GM21515 (cell line): ENCODE measurements around the gene CFAP77.
"Not testable (repeated sequence)": the region's sequence is repeated elsewhere in the genome, so short reads cannot be mapped to it uniquely, and the experiment has no call there.

Experiments
- ATAC-seq: cut with Tn5 transposase; IDR thresholded peaks from one replicate; pipeline ENCODE4 v1.9.1; 2021; ENCODE audit not compliant: unreplicated experiment

Gene CFAP77

DNA sequence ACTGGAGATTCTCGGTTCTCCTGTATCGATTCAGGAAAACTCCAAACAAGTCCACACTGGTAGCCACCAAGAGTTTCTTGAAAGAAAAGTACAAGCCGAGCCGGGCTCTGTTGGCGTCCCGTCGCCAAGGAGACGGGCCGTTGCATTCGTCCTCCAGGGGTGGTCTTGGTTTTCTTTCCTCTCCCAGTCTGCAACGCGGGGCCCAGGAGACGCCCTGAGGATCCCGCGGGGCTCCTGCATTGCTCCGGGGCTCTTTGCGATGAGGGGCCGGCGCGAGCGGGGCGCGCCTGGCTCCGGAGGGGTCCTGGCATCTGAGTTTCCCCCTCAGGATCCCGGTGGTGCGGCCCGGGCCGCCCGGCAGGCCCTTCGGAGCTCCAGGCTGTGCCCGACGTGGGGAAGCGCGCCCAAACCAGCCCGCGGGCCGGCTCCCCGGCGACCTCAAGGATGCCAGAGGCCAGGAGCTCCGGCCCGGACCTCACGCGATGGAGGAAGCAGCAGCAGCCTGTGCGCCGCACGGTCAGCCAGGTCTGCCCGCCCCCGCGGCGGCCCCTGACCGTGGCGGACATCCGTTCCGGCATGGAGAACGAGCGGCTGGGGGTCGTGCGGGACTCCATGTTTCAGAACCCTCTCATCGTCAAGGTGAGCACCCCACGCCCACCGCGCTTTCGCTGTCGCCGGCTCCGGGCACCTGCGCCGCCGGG lies at the start of gene CFAP77:
CFAP77 (plus strand) TSS at position 384 of the 701 bp plus-strand sequence; CDS start at position 445, 61 bp downstream.
- ATAC-seq: no peak

DNA sequence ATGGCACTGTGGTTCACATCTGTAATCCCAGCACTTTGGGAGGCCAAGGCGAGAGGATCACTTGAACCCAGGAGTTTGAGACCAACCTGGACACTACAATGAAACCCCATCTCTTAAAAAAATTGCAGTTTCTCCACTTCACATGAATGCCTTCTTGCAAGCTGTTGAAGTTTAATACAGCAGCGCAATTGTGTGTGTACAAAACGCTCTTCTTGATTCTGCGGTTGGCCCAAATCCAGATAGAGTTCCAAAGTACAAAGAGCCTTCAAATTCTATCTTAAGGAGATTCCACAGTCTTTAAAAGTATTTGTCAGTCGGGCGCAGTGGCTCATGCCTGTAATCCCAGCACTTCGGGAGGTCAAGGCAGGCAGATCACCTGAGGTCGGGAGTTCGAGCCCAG lies 45.9 kb upstream of the CFAP77 start:
- ATAC-seq: no peak

GRCh38 chr9:132365986-132366385 lies 44.0 kb upstream of the CFAP77 start:
- no peak for ATAC-seq

DNA sequence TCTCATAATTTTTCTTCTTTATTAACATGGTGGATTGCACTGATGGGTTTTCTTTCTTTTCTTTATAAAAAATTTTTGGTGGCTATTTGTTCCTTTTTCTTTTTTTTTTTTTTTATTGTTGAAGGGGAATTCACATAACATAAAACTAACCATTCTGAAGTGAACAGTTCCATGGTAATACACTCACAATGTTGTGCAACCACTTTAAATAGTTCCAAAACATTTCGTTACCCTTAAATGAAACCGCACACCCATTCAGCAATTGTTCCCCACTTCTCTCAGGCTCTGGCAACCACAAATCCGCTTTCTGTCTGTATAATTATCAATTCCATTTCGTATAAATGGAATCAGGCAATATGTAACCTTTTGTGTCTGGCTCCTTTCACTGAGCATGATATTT lies 43.5 kb upstream of the CFAP77 start:
- no peak for ATAC-seq

GRCh38 chr9:132367613-132368313 lies 42.2 kb upstream of the CFAP77 start:
- ATAC-seq: no peak

DNA sequence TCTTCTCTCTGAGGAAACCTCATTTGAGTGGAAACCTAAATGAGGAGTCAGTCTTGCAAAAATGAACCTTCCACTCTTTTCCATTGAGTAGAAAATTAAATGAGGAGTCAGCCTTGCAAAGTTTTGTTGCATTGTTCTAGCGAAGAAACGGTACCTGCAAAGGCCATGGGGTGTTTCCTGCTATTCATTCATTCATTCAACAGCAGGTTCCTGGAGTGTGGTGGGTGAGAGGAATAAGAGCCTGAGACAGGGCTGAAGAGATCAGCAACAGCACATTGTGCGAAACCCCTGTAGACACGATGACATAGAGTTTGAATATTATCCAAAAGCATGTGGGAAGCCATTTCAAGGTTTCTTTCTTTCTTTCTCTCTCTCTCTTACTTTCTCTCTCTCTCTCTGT lies 40.6 kb upstream of the CFAP77 start:
- ATAC-seq: no peak

DNA sequence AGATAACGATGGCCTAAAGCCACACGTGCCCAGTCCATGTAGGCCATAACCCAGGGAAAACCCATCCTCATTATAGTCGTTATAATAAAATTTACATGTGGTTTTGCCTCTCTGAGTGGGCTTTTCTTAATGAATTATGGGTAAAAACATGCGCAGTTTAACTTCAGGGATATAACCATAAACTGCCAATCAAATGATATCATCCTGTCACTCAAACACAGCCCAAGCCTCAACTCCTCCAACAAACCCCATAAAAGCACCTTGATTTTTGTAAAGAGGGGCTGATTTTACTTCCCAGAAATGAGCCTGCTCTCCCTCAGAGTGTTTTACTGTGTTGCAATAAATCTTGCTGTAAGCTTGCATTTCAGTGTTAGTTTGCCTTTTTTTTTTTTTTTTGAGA lies 39.4 kb upstream of the CFAP77 start:
- ATAC-seq: no peak

DNA sequence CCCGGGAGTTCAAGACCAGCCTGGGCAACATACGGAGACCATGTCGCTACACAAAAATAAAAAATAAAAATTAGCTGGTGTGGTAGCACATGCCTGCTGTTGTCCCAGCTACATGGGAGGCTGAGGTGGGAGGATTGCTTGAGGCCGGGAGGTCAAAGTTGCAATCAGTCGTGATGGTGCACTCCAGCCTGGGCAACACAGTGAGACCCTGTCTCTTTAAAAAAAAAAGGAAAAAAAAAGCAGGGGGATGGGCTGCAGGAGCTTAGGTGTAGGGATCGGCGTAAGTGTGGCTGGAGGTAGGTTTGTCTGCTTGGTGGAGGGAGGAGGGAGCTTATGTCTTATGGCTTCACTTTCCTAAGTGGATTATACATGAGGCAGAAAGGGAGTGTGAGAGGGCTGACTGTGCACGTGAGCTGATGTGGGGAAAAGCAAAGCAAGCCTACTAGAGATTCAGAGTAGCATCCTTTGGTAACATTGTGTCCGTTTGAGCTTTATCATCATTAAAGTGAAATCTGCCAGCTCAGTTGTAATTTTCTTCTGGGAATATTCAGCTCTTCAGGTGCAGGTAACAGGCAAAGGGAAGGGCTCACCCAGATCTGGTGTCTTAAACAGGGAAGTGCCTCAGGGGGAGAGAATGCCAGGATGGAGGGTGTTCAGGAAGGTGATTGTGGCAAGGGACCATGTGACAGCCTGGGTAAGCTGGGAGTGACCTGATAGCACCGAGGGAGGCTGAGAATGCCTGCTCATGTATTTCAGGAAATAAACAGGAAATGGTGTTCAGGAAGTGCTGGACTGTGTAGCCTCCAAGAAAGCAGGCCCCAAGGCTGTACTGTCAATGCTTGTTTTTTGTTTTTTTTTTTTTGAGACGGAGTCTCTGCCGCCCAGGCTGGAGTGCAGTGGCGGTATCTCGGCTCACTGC lies 37.6 kb upstream of the CFAP77 start:
- ATAC-seq: no peak

DNA sequence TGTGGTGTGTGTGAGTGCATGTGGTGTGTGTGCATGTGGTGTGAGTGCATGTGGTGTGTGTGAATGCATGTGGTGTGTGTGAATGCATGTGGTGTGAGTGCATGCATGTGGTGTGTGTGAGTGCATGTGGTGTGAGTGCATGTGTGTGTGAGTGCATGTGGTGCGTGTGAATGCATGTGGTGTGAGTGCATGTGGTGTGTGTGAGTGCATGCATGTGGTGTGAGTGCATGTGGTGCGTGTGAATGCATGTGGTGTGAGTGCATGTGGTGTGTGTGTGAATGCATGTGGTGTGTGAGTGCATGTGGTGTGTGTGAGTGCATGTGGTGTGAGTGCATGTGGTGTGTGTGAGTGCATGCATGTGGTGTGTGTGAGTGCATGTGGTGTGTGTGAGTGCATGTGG lies 32.2 kb upstream of the CFAP77 start:
- ATAC-seq: not testable (repeated sequence)

GRCh38 chr9:132378416-132378815 lies 31.6 kb upstream of the CFAP77 start:
- ATAC-seq: not testable (repeated sequence)

- peak; percentile 54 for ATAC-seq
Measured at GRCh38 chr9:132381966-132382541, 28.0 kb upstream of the CFAP77 start.

- ATAC-seq: no peak
Measured at GRCh38 chr9:132383462-132383883, 26.5 kb upstream of the CFAP77 start.

GRCh38 chr9:132384376-132384775 lies 25.6 kb upstream of the CFAP77 start:
- ATAC-seq: peak; percentile 42

DNA sequence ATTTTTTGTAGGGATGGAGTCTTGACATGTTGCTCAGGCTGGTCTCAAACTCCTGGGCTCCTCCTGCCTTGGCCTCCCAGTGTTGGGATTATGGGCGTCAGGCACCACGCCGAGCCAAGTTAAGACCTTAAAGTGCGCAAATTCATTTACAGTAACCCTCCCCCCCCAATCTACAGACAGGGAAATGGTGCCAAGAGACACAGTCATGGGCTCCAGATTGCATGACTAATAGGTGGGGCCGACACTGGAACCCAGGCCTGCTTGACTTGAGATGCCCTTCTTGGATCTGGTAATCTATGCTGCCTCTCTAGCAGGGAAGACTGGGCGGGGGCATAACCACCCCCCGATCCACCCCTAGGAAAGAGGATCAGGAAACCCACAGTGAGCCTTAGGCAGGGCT lies 22.9 kb upstream of the CFAP77 start:
- no peak for ATAC-seq

DNA sequence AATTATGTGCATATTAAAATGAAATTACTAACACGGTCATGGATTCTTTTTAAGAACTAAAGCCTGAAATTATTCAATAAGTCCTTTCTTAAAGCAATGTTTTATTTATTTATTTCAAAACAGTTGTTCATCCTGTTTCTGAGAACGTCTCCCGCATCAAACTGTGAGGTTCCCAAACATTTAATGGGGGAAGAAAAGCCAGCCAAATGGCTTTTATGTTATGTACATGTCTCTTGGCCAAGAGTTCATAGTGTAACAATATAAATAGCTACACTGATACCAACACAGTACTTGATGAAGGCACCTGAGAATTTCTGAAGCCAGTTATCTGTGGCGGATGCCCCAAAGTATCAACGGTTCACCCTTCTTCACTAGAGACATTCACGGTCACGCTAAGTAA lies 19.0 kb upstream of the CFAP77 start:
- no peak for ATAC-seq

DNA sequence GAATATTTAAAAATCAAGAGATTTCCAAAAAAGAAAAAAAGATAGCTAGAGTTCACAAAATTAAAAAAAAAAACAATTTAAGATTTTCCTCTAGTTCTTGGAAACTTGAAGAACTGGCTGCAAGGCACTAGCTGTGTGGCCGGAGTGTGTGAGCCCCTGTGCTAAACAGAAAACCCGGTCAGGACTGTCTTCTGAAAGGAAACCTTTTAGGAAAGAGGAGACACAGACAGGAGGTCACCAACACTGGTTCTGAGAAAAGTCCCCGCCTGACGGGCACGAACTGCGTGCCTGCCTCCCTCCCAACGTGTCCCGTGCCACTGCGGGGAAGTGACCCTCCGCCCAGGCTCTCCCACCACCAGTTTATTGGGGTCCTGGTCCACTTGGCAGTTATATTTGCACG lies 18.6 kb upstream of the CFAP77 start:
- no peak for ATAC-seq

- no peak for ATAC-seq
Measured at GRCh38 chr9:132395560-132395959, 14.5 kb upstream of the CFAP77 start.

DNA sequence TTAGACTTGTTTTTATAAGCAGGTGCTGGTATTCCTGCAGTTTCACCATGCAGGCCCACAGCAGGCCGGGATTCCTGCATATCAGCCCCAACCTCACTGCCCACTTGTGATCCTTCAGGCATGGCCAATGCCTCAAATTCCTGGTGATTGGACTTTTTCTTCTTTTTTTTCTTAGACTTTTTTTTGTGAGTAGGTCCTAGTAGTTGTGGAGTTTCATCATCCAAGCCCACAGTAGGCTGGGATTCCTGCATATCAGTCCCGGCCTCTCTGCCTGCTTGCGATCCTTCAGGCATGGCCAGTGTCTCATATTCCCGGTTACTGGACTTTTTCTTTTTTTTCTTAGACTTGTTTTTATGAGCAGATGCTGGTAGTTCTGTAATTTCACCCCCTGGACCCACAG lies 8.2 kb upstream of the CFAP77 start:
- no peak for ATAC-seq

GRCh38 chr9:132404228-132404881 lies 5.7 kb upstream of the CFAP77 start:
- no peak for ATAC-seq

DNA sequence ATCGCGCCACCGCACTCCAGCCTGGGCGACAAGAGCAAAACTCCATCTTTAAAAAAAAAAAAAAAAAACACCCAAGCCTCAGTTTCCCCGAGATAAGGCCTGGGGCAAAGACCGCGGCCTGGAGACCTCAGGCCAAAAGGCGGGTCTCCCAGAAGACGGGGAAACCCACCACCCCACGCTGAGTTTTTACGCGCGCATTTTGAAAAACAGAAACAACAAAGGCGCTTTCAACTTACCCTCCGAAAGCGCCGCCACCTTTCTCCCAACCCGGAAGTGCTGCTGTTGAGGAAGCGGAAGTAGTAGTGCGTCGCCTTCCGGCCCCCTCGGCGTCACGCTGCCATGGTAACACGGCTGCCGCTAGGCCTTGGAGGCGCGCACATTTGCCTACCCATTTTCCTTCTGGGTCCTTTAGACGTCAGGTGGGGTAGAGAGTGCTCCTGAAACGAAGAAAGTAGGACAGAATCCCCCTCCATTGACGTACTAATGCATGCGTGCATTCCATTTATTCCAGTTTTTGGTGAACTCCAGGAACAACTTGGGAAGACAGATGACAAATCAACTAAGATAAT lies 3.4 kb upstream of the CFAP77 start, which contains the start of gene TTF1:
TTF1 (minus strand) TSS at position 287 of the 569 bp plus-strand sequence. CDS start 4,019 bp downstream, outside the sequence.
- peak; percentile 69 for ATAC-seq
